GM23338 (cell line): ENCODE results near the gene CENPE. TPM values are rescaled to one million over a fixed set of nuclear protein-coding genes. Genes with fewer than 3 reads are reported as not detected.
A peak's percentile ranks its signal among the peaks of the same experiment; 100 is the strongest.

Experiments
- ATAC-seq: fragments of 200-7000 bp; cut with Tn5 transposase; 3 replicates; pipeline ENCODE4 v1.9.1; 2020
- DNase-seq: peaks from one replicate; pipeline ENCODE4 v3.0.0-alpha.2; 2015; ENCODE audit warnings: low spot score
- H2AFZ ChIP-seq: fragments of 200-600 bp; sonication (generic); 2 replicates; pipeline ENCODE4 v1.8.0; 2016; ENCODE audit warnings: antibody characterized with exemption, mild to moderate bottlenecking, moderate library complexity
- H3F3A ChIP-seq: fragments of 200-600 bp; sonication (generic); replicated peaks from 2 replicates; pipeline ENCODE4 v1.8.0; 2017; ENCODE audit warnings: antibody characterized with exemption, mixed run types, low read depth
- H3K27ac ChIP-seq: fragments of 200-600 bp; sonication (generic); 2 replicates; pipeline ENCODE4 v1.6.1; 2016; ENCODE audit warnings: low read depth
- H3K27me3 ChIP-seq: fragments of 200-600 bp; sonication (generic); 2 replicates; pipeline ENCODE4 v1.8.0; 2016; ENCODE audit warnings: mild to moderate bottlenecking, mixed run types, moderate library complexity; ENCODE audit not compliant: insufficient read depth
- H3K36me3 ChIP-seq: fragments of 200-600 bp; sonication (generic); 2 replicates; pipeline ENCODE4 v1.8.0; 2016; ENCODE audit warnings: mild to moderate bottlenecking; ENCODE audit not compliant: insufficient read depth
- H3K4me1 ChIP-seq: fragments of 200-600 bp; sonication (generic); 2 replicates; pipeline ENCODE4 v1.8.0; 2016; ENCODE audit warnings: mild to moderate bottlenecking, moderate library complexity; ENCODE audit not compliant: insufficient read depth
- H3K4me2 ChIP-seq: fragments of 200-600 bp; sonication (generic); 2 replicates; pipeline ENCODE4 v1.7.1; 2017; ENCODE audit warnings: mixed run types
- H3K4me3 ChIP-seq: fragments of 200-600 bp; sonication (generic); 2 replicates; pipeline ENCODE4 v1.6.1; 2016; ENCODE audit warnings: mixed run types
- H3K79me2 ChIP-seq: fragments of 200-600 bp; sonication (generic); replicated peaks from 2 replicates; pipeline ENCODE4 v1.8.0; 2017; ENCODE audit warnings: mild to moderate bottlenecking; ENCODE audit not compliant: insufficient read depth
- H3K9me2 ChIP-seq: fragments of 200-600 bp; sonication (generic); 2 replicates; pipeline ENCODE4 v1.8.0; 2017; ENCODE audit not compliant: insufficient read depth
- H4K20me1 ChIP-seq: fragments of 200-600 bp; sonication (generic); replicated peaks from 2 replicates; pipeline ENCODE4 v1.8.0; 2017; ENCODE audit warnings: mild to moderate bottlenecking; ENCODE audit not compliant: insufficient read depth
- H3K27ac Mint-ChIP-seq: 2 replicates; pipeline ENCODE4 v1.8.0; 2020; ENCODE audit warnings: inconsistent platforms, mild to moderate bottlenecking, moderate library complexity, mixed read lengths
- H3K27me3 Mint-ChIP-seq: 3 replicates; pipeline ENCODE4 v1.8.0; 2022; ENCODE audit warnings: low read depth, mild to moderate bottlenecking, moderate library complexity, mixed read lengths, inconsistent platforms; ENCODE audit not compliant: insufficient read depth, poor library complexity
- H3K36me3 Mint-ChIP-seq: 3 replicates; pipeline ENCODE4 v1.8.0; 2021; ENCODE audit warnings: low read depth, mild to moderate bottlenecking, inconsistent platforms, moderate library complexity, mixed read lengths
- H3K4me1 Mint-ChIP-seq: 3 replicates; pipeline ENCODE4 v1.8.0; 2020; ENCODE audit warnings: mild to moderate bottlenecking, inconsistent platforms, mixed read lengths
- H3K4me3 Mint-ChIP-seq: 3 replicates; pipeline ENCODE4 v1.8.0; 2021; ENCODE audit warnings: moderate library complexity, mild to moderate bottlenecking, inconsistent platforms, mixed read lengths
- H3K9me3 Mint-ChIP-seq: 3 replicates; pipeline ENCODE4 v1.8.0; 2020; ENCODE audit warnings: moderate library complexity, mild to moderate bottlenecking, inconsistent platforms, mixed read lengths
- CREB1 ChIP-seq: fragments of 250-450 bp; sonication (Bioruptor Pico); IDR thresholded peaks from 2 replicates; pipeline ENCODE4 v1.5.0; 2020; ENCODE audit warnings: low read depth, mild to moderate bottlenecking, moderate library complexity
- EZH2 ChIP-seq: fragments of 200-600 bp; sonication (generic); IDR thresholded peaks from one replicate; pipeline ENCODE4 v1.8.0; 2017; ENCODE audit warnings: antibody characterized with exemption, mild to moderate bottlenecking, low read depth; ENCODE audit not compliant: unreplicated experiment
- EZH2phosphoT487 ChIP-seq: fragments of 200-600 bp; sonication (generic); IDR thresholded peaks from one replicate; pipeline ENCODE4 v1.8.1; 2018; ENCODE audit warnings: antibody characterized with exemption; ENCODE audit not compliant: unreplicated experiment
- JUNB ChIP-seq: IDR thresholded peaks from one replicate; pipeline ENCODE4 v1.6.1; 2016; ENCODE audit warnings: antibody characterized with exemption; ENCODE audit not compliant: unreplicated experiment
- NANOG ChIP-seq: IDR thresholded peaks from 2 replicates; pipeline ENCODE4 v1.6.1; 2016; ENCODE audit warnings: antibody characterized with exemption, borderline replicate concordance
- POLR2AphosphoS5 ChIP-seq: IDR thresholded peaks from 2 replicates; pipeline ENCODE4 v1.6.1; 2016; ENCODE audit warnings: antibody characterized with exemption, low read depth
- STAT1 ChIP-seq: IDR thresholded peaks from one replicate; pipeline ENCODE4 v1.6.1; 2016; ENCODE audit warnings: antibody characterized with exemption; ENCODE audit not compliant: unreplicated experiment
- ZNF114 ChIP-seq: fragments of 250-450 bp; sonication (Bioruptor Pico); IDR thresholded peaks from 2 replicates; pipeline ENCODE4 v1.5.0; 2020; ENCODE audit warnings: mild to moderate bottlenecking, moderate library complexity
- ZNF331 ChIP-seq: fragments of 250-450 bp; sonication (Bioruptor Pico); IDR thresholded peaks from 2 replicates; pipeline ENCODE4 v1.5.0; 2020; ENCODE audit warnings: low read depth, mild to moderate bottlenecking, moderate library complexity
- polyA plus RNA-seq: library from polyadenylated mRNA; unstranded; fragments of >200 nt; fragmentation: Nextera tagmentation; extraction: Ambion mirVana; gene quantifications from 2 replicates; pipeline ENCODE4 v1.2.1, GENCODE V29; 2016
- total RNA-seq: library from RNA; depleted of rRNA; stranded (reverse); fragments of >200 nt; shearing (Covaris generic); gene quantifications from 2 replicates; pipeline ENCODE4 v1.2.3, GENCODE V29; 2014
- TF ChIP-seq, protein P1 (sequence below), 2 experiments: fragments of 200-600 bp in 1 of 2; sonication (generic) in 1 of 2; conservative IDR thresholded peaks; 2 replicates each; pipeline versions ENCODE4 v1.5.1 to v1.6.1; 2016 to 2017; ENCODE audit warnings: antibody characterized with exemption in 2 of 2, low read depth in 2 of 2, mild to moderate bottlenecking in 2 of 2, moderate library complexity in 1 of 2
- TF ChIP-seq, protein P2 (sequence below): IDR thresholded peaks from 2 replicates; pipeline ENCODE4 v1.6.1; 2016; ENCODE audit warnings: antibody characterized with exemption
- TF ChIP-seq, protein P3 (sequence below): fragments of 250-450 bp; sonication (Bioruptor Pico); IDR thresholded peaks from 2 replicates; pipeline ENCODE4 v1.5.0; 2020; ENCODE audit warnings: mild to moderate bottlenecking, moderate library complexity
- TF ChIP-seq, protein P4 (sequence below): IDR thresholded peaks from one replicate; pipeline ENCODE4 v1.6.1; 2018; ENCODE audit warnings: antibody characterized with exemption; ENCODE audit not compliant: unreplicated experiment

CENPE gene
- total and polyA plus RNA-seq, 2 experiments from 2014 or later: 42.2 to 46.7 TPM

DNA sequence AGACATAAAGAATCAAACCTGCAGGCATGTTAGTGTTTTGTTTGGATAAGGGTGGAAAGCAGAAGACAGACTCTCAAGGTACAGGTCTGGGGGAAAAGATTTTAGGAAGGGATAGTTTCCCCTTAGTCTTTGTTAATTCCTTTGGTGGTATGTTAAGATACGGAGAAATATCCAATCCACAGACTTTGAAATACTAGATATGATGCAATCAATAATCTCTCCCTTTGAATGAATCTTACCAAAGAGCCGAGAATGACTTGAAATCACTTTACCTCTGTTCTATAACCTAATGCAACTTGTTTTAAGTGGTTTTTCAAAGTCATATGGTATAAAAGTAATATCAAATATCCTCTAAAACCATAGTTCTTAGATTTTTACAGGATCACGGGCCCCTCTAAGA is 93.3 kb downstream of the CENPE start:
- Mint-ChIP-seq H3K27me3 (no peaks in the 10 kb centered on the region), H3K4me3 (no peak overlapping the region)
- H3K4me1 ChIP-seq: no peaks in the 10 kb centered on the region

More for the DNA sequence above, 93.3 kb downstream of the CENPE start:
- no peaks in the 10 kb centered on the region for H3K79me2 ChIP-seq
- Mint-ChIP-seq H3K9me3 (no peaks in the 10 kb centered on the region), H3K27ac (0 out of 2 replicates have a peak overlapping the region, but pooled peaks have one; percentile 31), H3K4me1 (no peaks in the 10 kb centered on the region), H3K36me3 (peaks cover 37% of the 10 kb centered on the region)
- peaks cover 15% of the 10 kb centered on the region for H3K36me3 ChIP-seq
- no peaks in the 10 kb centered on the region for H3K27me3 ChIP-seq
- H3K4me3 ChIP-seq: no peak overlapping the region
- no peak overlapping the region for H3K4me2 ChIP-seq
- no peaks in the 10 kb centered on the region for H3K9me2 ChIP-seq
- H3F3A ChIP-seq: no peaks in the 10 kb centered on the region
- H2AFZ ChIP-seq: no peak overlapping the region
- H4K20me1 ChIP-seq: no peaks in the 10 kb centered on the region
- H3K27ac ChIP-seq: no peak overlapping the region
- no peak for ATAC-seq
- DNase-seq: no peak
- no peak for TF ChIP-seq NANOG
- no peak for TF ChIP-seq STAT1
- TF ChIP-seq, protein P1, sequence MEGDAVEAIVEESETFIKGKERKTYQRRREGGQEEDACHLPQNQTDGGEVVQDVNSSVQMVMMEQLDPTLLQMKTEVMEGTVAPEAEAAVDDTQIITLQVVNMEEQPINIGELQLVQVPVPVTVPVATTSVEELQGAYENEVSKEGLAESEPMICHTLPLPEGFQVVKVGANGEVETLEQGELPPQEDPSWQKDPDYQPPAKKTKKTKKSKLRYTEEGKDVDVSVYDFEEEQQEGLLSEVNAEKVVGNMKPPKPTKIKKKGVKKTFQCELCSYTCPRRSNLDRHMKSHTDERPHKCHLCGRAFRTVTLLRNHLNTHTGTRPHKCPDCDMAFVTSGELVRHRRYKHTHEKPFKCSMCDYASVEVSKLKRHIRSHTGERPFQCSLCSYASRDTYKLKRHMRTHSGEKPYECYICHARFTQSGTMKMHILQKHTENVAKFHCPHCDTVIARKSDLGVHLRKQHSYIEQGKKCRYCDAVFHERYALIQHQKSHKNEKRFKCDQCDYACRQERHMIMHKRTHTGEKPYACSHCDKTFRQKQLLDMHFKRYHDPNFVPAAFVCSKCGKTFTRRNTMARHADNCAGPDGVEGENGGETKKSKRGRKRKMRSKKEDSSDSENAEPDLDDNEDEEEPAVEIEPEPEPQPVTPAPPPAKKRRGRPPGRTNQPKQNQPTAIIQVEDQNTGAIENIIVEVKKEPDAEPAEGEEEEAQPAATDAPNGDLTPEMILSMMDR (conservative IDR thresholded peaks at IDR 0.05; ENCODE audit: low read depth in 2 of 2): no peak
- TF ChIP-seq, protein P2, sequence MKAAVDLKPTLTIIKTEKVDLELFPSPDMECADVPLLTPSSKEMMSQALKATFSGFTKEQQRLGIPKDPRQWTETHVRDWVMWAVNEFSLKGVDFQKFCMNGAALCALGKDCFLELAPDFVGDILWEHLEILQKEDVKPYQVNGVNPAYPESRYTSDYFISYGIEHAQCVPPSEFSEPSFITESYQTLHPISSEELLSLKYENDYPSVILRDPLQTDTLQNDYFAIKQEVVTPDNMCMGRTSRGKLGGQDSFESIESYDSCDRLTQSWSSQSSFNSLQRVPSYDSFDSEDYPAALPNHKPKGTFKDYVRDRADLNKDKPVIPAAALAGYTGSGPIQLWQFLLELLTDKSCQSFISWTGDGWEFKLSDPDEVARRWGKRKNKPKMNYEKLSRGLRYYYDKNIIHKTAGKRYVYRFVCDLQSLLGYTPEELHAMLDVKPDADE: no peak
- TF ChIP-seq ZNF331 (CRISPR knock-in tag): no peak
- TF ChIP-seq POLR2AphosphoS5: no peak
- TF ChIP-seq, protein P3, sequence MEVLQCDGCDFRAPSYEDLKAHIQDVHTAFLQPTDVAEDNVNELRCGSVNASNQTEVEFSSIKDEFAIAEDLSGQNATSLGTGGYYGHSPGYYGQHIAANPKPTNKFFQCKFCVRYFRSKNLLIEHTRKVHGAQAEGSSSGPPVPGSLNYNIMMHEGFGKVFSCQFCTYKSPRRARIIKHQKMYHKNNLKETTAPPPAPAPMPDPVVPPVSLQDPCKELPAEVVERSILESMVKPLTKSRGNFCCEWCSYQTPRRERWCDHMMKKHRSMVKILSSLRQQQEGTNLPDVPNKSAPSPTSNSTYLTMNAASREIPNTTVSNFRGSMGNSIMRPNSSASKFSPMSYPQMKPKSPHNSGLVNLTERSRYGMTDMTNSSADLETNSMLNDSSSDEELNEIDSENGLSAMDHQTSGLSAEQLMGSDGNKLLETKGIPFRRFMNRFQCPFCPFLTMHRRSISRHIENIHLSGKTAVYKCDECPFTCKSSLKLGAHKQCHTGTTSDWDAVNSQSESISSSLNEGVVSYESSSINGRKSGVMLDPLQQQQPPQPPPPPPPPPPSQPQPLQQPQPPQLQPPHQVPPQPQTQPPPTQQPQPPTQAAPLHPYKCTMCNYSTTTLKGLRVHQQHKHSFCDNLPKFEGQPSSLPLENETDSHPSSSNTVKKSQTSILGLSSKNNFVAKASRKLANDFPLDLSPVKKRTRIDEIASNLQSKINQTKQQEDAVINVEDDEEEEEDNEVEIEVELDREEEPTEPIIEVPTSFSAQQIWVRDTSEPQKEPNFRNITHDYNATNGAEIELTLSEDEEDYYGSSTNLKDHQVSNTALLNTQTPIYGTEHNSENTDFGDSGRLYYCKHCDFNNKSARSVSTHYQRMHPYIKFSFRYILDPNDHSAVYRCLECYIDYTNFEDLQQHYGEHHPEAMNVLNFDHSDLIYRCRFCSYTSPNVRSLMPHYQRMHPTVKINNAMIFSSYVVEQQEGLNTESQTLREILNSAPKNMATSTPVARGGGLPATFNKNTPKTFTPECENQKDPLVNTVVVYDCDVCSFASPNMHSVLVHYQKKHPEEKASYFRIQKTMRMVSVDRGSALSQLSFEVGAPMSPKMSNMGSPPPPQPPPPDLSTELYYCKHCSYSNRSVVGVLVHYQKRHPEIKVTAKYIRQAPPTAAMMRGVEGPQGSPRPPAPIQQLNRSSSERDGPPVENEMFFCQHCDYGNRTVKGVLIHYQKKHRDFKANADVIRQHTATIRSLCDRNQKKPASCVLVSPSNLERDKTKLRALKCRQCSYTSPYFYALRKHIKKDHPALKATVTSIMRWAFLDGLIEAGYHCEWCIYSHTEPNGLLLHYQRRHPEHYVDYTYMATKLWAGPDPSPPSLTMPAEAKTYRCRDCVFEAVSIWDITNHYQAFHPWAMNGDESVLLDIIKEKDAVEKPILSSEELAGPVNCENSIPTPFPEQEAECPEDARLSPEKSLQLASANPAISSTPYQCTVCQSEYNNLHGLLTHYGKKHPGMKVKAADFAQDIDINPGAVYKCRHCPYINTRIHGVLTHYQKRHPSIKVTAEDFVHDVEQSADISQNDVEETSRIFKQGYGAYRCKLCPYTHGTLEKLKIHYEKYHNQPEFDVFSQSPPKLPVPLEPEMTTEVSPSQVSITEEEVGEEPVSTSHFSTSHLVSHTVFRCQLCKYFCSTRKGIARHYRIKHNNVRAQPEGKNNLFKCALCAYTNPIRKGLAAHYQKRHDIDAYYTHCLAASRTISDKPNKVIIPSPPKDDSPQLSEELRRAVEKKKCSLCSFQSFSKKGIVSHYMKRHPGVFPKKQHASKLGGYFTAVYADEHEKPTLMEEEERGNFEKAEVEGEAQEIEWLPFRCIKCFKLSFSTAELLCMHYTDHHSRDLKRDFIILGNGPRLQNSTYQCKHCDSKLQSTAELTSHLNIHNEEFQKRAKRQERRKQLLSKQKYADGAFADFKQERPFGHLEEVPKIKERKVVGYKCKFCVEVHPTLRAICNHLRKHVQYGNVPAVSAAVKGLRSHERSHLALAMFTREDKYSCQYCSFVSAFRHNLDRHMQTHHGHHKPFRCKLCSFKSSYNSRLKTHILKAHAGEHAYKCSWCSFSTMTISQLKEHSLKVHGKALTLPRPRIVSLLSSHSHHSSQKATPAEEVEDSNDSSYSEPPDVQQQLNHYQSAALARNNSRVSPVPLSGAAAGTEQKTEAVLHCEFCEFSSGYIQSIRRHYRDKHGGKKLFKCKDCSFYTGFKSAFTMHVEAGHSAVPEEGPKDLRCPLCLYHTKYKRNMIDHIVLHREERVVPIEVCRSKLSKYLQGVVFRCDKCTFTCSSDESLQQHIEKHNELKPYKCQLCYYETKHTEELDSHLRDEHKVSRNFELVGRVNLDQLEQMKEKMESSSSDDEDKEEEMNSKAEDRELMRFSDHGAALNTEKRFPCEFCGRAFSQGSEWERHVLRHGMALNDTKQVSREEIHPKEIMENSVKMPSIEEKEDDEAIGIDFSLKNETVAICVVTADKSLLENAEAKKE (CRISPR knock-in tag): no peak
- no peak for TF ChIP-seq CREB1
- TF ChIP-seq EZH2phosphoT487: no peak
- no peak for TF ChIP-seq EZH2
- TF ChIP-seq ZNF114 (CRISPR knock-in tag): no peak
- TF ChIP-seq, protein P4, sequence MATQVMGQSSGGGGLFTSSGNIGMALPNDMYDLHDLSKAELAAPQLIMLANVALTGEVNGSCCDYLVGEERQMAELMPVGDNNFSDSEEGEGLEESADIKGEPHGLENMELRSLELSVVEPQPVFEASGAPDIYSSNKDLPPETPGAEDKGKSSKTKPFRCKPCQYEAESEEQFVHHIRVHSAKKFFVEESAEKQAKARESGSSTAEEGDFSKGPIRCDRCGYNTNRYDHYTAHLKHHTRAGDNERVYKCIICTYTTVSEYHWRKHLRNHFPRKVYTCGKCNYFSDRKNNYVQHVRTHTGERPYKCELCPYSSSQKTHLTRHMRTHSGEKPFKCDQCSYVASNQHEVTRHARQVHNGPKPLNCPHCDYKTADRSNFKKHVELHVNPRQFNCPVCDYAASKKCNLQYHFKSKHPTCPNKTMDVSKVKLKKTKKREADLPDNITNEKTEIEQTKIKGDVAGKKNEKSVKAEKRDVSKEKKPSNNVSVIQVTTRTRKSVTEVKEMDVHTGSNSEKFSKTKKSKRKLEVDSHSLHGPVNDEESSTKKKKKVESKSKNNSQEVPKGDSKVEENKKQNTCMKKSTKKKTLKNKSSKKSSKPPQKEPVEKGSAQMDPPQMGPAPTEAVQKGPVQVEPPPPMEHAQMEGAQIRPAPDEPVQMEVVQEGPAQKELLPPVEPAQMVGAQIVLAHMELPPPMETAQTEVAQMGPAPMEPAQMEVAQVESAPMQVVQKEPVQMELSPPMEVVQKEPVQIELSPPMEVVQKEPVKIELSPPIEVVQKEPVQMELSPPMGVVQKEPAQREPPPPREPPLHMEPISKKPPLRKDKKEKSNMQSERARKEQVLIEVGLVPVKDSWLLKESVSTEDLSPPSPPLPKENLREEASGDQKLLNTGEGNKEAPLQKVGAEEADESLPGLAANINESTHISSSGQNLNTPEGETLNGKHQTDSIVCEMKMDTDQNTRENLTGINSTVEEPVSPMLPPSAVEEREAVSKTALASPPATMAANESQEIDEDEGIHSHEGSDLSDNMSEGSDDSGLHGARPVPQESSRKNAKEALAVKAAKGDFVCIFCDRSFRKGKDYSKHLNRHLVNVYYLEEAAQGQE: no peak
- TF ChIP-seq JUNB: no peak
